OCI-M1 (cell line): ENCODE results near the gene MARCKSL1.

Experiments used
- DNase-seq: peaks from one replicate; lab custom pipeline; 2025; lab: John Stamatoyannopoulos, UW

The MARCKSL1 gene

GRCh38 chr1:32352831-32353383 is 16.9 kb upstream of the MARCKSL1 start:
- no peak for DNase-seq

GRCh38 chr1:32352239-32352745 is 16.3 kb upstream of the MARCKSL1 start:
- no peak for DNase-seq

DNA sequence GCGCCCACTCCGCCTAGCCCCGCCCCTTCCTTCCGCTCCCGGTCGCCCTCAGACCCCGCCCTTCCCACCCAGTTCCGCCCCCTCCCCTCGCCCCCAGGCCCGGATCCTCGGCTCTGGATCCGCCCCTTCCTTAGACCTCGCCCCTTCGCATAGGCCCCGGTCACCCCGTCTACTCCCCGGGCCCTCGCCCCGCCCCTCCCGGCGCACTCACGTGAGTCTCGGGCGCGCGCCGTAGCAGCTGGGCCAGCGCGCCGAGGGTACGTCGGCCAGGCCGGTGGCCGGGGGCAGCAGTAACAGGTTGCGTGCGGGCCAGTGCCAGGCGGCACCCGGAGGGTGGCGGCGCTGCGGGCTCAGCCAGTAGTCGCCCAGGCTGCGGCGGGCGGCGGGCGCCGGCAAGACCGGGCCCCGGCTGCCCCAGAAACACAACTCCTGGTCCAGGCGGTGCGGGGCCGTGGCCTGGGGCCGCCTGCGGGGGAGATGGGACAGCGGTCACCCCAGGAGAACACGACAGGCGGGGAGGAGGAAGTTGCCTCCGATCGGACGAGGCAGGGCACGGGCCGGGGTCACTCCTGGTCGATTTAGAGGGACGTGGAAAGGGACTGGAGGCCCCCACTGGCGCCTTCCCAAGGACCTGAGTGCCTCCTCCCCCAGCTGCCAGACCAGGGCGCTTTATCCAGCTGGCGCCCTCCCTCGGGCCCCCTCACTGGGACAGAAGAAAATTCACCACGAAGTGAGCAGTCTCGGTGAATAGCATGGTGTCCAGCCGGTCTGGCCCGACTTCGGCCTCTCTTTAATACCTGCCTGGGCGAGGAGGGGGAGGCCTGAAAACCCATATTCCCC is 15.6 kb upstream of the MARCKSL1 start:
- DNase-seq: peak; percentile 96

DNA sequence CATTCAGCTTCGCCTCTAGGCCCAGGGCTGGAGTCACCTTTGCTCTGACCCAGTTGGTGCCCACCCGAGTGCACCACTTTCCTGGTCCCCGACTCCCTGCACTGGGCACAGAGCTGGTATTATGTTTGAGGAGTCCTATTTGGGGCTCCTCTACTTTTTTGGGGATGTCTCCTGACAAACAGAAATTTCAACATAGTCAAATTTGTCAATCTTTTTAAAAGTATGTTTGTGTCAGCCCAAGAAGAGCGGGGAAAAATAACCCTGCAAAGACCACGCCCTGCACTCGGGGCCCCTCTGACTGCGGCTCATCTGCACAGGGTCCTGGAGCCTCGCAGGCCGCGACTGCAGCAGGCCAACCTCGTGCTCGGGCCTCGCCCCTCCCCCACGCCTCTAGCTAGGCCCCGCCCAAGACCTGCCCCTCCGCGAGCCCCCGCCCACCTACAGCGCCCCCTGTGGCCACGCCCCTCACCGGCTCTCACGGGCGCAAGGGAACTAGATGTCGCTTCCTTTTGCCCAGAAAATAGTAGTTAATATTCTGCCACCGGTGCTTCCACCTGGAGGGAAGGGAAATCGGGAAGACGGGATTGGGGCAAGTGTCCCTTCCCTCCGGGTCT is 14.9 kb upstream of the MARCKSL1 start:
- peak; percentile 92 for DNase-seq

- DNase-seq: no peak
Observed at GRCh38 chr1:32349211-32349708, 13.2 kb upstream of the MARCKSL1 start.

- no peak for DNase-seq
Observed at GRCh38 chr1:32346532-32347157, 10.6 kb upstream of the MARCKSL1 start.

GRCh38 chr1:32345289-32345827 is 9.3 kb upstream of the MARCKSL1 start:
- DNase-seq: peak; percentile 14

- no peak for DNase-seq
Observed at GRCh38 chr1:32342704-32343103, 6.7 kb upstream of the MARCKSL1 start.

- DNase-seq: no peak
Observed at GRCh38 chr1:32341971-32342370, 5.9 kb upstream of the MARCKSL1 start.

GRCh38 chr1:32341186-32341757 is 5.2 kb upstream of the MARCKSL1 start:
- no peak for DNase-seq

DNA sequence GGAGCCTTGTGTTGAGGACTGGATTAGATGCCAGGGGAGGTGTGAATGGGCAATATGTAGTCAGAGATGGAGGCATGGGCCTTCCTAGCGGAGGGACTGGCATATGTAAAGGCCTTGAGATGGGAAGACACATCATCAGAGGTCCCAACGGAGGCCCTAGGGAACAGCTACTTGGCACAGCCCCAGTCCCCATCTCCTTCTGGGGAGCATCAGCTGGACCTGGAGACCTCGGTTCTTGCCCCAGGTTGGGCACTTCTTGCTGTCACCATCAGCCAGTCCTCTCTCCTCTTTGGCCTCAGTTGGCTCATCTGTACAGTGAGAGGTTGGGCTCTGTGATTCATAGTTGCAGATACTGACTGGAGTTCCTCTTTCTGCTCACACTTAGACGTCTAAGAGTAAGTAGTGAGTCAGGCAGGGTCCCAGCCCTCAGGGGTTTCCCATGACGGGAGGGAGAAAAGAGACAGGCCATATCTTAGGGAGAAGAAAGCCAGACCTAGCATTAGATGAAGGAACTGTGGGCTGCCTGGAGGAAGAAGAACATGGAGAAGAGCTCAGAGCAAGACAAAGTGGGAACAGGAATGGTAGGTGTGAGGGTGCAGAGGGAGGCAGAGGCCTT is 3.4 kb upstream of the MARCKSL1 start:
- peak; percentile 81 for DNase-seq

DNA sequence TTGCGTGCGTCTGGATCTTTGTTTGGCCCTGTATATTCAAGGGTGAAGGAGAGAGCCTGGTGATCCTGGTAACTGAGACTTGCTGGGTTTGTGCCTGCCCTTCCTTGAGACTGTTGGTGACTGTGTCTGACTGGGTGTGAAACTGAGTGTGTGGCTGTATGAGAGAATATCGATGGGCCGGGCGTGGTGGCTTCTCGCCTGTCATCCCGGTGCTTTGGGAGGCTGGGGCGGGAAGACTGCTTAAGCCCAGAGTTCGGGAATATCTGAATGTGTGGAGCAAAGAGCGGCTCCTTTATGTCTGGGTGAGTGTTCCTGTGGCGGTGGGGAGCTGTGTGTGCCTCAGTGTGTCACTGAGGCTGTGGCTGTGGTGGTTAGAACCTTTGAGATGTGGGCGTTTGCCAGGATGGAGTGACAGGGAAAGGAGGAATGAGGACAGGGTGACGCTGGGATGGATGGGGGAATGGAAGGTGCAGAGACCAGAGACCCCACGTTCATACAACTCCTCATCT is 2.7 kb upstream of the MARCKSL1 start:
- DNase-seq: no peak

DNA sequence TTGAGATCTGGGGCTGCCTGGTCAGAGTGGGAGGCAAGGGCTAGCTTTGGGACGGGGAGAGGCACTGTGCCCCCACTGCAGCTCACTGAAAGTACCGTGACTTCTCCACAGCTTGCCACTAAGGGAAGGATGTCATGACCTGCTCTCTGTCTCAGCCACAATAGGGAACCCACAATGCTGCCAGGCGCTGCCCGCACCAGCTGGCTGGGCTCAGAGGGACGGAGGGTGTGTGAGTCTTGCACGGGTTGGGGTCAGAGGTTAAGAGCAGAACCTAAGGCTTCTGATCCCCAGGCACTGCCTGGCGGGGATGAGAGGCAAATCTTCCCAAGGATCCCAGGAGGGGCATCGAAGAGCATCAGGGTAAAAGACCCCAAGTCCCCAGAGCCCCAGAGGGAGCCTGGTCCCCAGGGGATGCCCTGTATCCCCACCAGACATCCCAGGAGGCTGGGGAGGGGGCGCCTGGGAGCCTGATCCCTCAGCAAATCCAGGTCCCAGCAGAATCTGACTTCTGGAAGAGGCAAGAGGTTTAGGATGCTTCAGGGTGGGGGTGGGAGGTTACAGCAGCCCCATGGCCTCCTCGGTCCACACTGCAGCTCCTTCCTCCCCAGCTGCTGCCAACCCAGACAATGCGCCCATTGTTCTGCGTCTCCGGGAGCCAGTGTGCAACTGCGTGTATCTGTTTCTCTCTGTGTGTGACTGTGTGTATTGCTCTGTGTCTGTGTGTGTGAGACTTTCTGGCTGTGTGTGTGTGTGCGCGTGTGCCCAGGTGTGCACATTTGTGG is 2.0 kb upstream of the MARCKSL1 start:
- no peak for DNase-seq

DNA sequence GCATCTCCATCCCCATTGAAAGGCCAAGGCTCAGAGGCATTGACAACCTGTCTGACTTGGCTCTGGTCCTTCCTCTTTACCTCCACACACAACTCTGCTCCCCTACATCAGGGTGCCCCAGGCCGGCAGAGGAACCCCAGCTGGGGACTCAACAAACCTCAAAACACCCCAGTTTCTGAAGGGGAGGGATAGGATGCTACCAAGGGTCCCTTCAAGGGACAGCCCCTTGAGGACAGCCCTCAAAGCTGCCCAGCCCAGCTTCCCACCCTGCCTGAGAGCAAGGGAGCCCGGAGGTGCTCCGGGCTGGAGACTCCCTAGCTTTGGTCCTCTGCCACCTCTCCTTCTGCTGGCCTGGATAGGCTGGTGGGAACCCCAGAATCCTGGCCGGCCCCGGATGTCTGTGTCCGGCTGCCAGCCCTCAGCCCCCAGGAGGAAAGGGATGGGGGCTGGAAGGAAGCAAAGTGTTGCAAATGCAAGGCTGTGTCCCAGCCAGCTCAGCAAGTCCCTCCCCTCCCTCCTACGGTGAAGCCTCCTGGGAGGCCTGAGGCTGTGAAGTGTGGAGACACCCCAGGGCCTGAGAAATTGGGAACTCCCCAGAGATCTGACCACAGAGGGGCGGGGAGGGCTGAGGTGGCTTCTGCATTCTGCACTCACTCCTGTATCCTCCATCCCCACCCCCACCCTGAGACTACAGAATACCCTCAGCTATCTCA is 1.1 kb upstream of the MARCKSL1 start:
- DNase-seq: peak; percentile 81

DNA sequence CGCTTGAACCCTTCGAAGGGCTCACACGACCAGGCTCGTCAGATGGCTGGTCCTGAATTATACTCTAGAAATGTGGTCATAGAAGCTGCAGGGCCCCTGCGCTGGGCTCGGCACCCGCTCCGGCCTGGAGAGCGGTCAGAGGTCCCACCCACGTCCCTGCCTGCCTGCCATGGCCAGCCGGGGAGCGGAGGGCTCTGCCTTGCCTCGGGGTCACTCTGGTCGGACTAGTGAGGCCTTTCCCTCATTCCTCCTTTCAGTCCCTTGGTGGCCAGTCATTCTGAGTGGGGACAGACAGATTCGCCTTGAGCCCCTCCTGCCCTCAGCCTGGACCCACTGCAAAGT is 529 bp upstream of the MARCKSL1 start:
- DNase-seq: no peak

DNA sequence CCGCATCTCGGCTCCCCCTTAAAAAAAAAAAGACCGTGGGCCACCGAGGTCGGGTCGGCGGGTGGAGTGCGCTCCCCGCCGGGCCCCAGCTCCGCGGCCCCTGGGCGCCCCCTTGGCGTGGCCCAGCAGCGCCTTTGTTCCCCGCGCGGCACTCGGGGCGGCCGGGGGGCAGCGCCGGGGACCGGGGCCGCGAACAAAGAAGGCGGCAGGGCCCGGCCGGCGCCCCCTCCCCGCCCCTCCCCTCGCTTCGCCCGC is 571 bp downstream of the MARCKSL1 start:
- DNase-seq: no peak

GRCh38 chr1:32334864-32335534 is 1.0 kb downstream of the MARCKSL1 start:
- peak; percentile 70 for DNase-seq

- DNase-seq: no peak
Observed at GRCh38 chr1:32334274-32334861, 1.7 kb downstream of the MARCKSL1 start.
